Left ventricle myocardium inferior (tissue), 1 donor: ENCODE data around the gene EIF2A. TPM values are rescaled to one million over a fixed set of nuclear protein-coding genes. Genes with fewer than 3 reads are reported as not detected.

Experiments
- DNase-seq: peaks from one replicate; pipeline ENCODE4 v3.0.0-alpha.2; 2020
- H3K27ac ChIP-seq: fragments of 200-600 bp; replicated peaks from 2 replicates; pipeline ENCODE4 v1.8.0; 2021
- H3K27me3 ChIP-seq: fragments of 200-600 bp; 2 replicates; pipeline ENCODE4 v1.8.0; 2021; ENCODE audit warnings: low read depth
- H3K36me3 ChIP-seq: fragments of 200-600 bp; 2 replicates; pipeline ENCODE4 v1.8.0; 2021
- H3K4me1 ChIP-seq: fragments of 200-600 bp; 2 replicates; pipeline ENCODE4 v1.8.0; 2021
- H3K4me3 ChIP-seq: fragments of 200-600 bp; 2 replicates; pipeline ENCODE4 v1.8.0; 2021; ENCODE audit warnings: mild to moderate bottlenecking, moderate library complexity
- H3K9me3 ChIP-seq: fragments of 200-600 bp; replicated peaks from 2 replicates; pipeline ENCODE4 v1.8.0; 2021
- CTCF ChIP-seq: fragments of 200-600 bp; IDR thresholded peaks from 2 replicates; pipeline ENCODE4 v1.8.0; 2021; ENCODE audit warnings: antibody characterized with exemption, mild to moderate bottlenecking, borderline replicate concordance
- intact Hi-C: fragments of 100-400 bp; cut with micrococcal nuclease; formaldehyde crosslinking; loops from one replicate; pipeline ENCODE4 v1.11.0; 2022
- total RNA-seq: library from RNA; stranded (reverse); fragmentation: NEBNext Ultra II Directional; extraction: Animal tissue kit (Norgen Biotek cat#: 25700); gene quantifications from one replicate; pipeline ENCODE4 v1.2.1, GENCODE V29; 2021
- donor health status: DM: no; HTN: yes; CAD: no; lungs with severe emphysema.

The EIF2A gene
- total RNA-seq, 1 donor from 2014 or later, result 71.6 TPM

DNA sequence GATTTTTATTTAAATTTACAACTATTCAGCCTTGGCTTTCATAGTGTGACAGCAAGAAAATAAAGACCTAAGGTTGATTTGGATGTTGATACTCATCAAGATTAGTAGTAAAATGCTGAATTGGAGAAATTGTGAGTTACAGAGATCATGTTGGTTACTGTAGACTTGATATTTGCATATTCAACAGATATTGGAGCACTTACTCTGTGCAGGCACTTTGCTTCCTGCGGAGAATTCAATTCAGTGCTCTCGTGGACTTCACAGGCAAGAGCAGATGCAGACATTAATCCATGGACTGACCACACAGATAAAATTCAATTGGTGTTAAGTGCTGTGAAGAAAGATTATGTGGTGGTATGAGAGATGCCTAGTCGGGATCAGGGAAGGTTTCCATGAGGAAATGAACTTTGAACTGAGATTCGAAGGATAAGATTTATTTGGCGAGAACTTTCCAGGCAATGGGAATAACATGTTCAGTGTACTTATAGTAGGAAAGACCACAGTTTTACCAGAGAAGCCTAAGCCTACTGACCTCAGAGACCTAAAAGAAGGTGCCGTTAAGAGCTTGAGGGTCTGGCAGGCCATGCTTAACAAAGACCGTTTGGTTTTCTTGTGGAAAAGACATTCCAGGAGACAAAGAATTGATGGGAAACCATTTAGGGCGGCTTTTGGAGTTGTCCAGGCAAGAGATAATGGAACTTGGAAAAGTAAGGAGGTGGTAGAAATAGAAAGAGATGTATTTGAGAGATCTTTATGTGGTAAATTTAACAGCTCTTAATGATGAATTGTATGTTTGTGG is 60.9 kb downstream of the EIF2A start:
- Histone ChIP-seq H3K27me3 (no peaks in the 10 kb centered on the region), H3K36me3 (peaks cover 17% of the 10 kb centered on the region), H3K4me1 (peaks cover 93% of the 10 kb centered on the region), H3K27ac (no peak overlapping the region), H3K9me3 (no peaks in the 10 kb centered on the region), H3K4me3 (no peak overlapping the region)
- no peak for TF ChIP-seq CTCF
- DNase-seq, result no peak
- intact Hi-C loops, result loop anchor here (10.0 kb wide), 1 partner anchor 63 kb away; the partner anchor contains the start of genes EIF2A and SERP1

GRCh38 chr3:150609988-150610387 is 63.4 kb downstream of the EIF2A start:
- intact Hi-C loops, result loop anchor here (10.0 kb wide), 1 partner anchor 65 kb away; the partner anchor contains the start of genes EIF2A and SERP1
- H3K4me1 ChIP-seq, result peaks cover 90% of the 10 kb centered on the region
- no peak overlapping the region for H3K27ac ChIP-seq
- H3K9me3 ChIP-seq, result no peaks in the 10 kb centered on the region
- no peaks in the 10 kb centered on the region for H3K27me3 ChIP-seq
- TF ChIP-seq CTCF, result no peak
- no peak overlapping the region for H3K4me3 ChIP-seq
- no peak for DNase-seq
- H3K36me3 ChIP-seq, result peaks cover 18% of the 10 kb centered on the region

- Histone ChIP-seq H3K4me3 (no peak overlapping the region), H3K9me3 (no peaks in the 10 kb centered on the region), H3K27ac (no peak overlapping the region), H3K27me3 (no peaks in the 10 kb centered on the region), H3K36me3 (peaks cover 18% of the 10 kb centered on the region), H3K4me1 (peaks cover 82% of the 10 kb centered on the region)
- DNase-seq, result no peak
- no peak for TF ChIP-seq CTCF
- intact Hi-C loops, result no loop called here
Measured at GRCh38 chr3:150610785-150611184, 64.2 kb downstream of the EIF2A start.

DNA sequence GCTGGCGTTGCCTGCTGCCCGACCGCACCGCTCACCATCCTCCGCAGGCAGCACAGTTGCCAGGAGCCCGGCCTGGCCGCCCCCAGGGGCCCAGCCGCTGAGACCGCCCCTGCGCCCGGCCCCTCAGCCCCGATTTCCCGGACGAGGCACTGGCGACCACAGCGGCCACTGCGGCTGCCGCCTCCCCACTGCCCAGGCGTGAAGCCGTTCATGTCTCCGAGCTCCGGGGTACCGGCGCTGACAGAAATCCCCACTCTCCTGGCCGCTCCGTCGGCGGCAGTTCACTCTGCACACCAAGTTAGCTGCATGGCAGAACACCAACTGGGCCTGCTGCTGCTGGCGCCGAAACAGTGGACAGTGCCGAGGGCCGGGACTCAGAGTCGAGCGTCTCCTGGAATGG is 65.1 kb downstream of the EIF2A start:
- DNase-seq, result no peak
- H3K4me3 ChIP-seq, result no peak overlapping the region
- no peaks in the 10 kb centered on the region for H3K9me3 ChIP-seq
- intact Hi-C loops, result no loop called here
- H3K4me1 ChIP-seq, result peaks cover 73% of the 10 kb centered on the region
- no peak for TF ChIP-seq CTCF
- no peaks in the 10 kb centered on the region for H3K27me3 ChIP-seq
- H3K36me3 ChIP-seq, result peaks cover 11% of the 10 kb centered on the region
- no peak overlapping the region for H3K27ac ChIP-seq

GRCh38 chr3:150612494-150612893 is 65.9 kb downstream of the EIF2A start:
- intact Hi-C loops, result no loop called here

More at GRCh38 chr3:150612494-150612893, 65.9 kb downstream of the EIF2A start:
- no peaks in the 10 kb centered on the region for H3K9me3 ChIP-seq
- H3K27me3 ChIP-seq, result no peaks in the 10 kb centered on the region
- H3K27ac ChIP-seq, result no peak overlapping the region
- peaks cover 11% of the 10 kb centered on the region for H3K36me3 ChIP-seq
- H3K4me3 ChIP-seq, result no peak overlapping the region
- no peak for DNase-seq
- TF ChIP-seq CTCF, result no peak
- H3K4me1 ChIP-seq, result peaks cover 65% of the 10 kb centered on the region
